Tibial nerve (tissue), 4 donors: ENCODE data around the gene RALBP1. TPM values are rescaled to one million over a fixed set of nuclear protein-coding genes. Genes with fewer than 3 reads are reported as not detected.
"Not testable (repeated sequence)": the region's sequence is repeated elsewhere in the genome, so short reads cannot be mapped to it uniquely, and the experiment has no call there.

Source experiments
- DNase-seq, 2 donors: peaks; one replicate each; pipeline ENCODE4 v3.0.0-alpha.2; 2019; ENCODE audit warnings: low spot score in 2 of 2
- H3K27ac ChIP-seq, 4 donors: fragments of 200-600 bp; sonication (generic) in 3 of 4; one replicate each; pipeline ENCODE4 v1.5.1; 2017 to 2019; ENCODE audit warnings: mild to moderate bottlenecking in 1 of 4
- H3K27me3 ChIP-seq, 2 donors: fragments of 200-600 bp; sonication (generic) in 1 of 2; one replicate each; pipeline versions ENCODE4 v1.5.1 to v1.6.0; 2017 to 2019
- H3K36me3 ChIP-seq, 3 donors: fragments of 200-600 bp; sonication (generic); one replicate each; pipeline ENCODE4 v1.5.1; 2018 to 2019
- H3K4me1 ChIP-seq, 4 donors: fragments of 200-600 bp; sonication (generic) in 3 of 4; one replicate each; pipeline ENCODE4 v1.5.1; 2017 to 2019
- H3K4me3 ChIP-seq, 4 donors: fragments of 200-600 bp; sonication (generic) in 3 of 4; one replicate each; pipeline ENCODE4 v1.5.1; 2017 to 2019; ENCODE audit warnings: mild to moderate bottlenecking in 1 of 4, moderate library complexity in 1 of 4
- H3K9me3 ChIP-seq, 4 donors: fragments of 200-600 bp; sonication (generic) in 3 of 4; one replicate each; pipeline ENCODE4 v1.5.1; 2017 to 2019
- EP300 ChIP-seq, 2 donors: sonication (generic); formaldehyde crosslinking; IDR thresholded peaks; one replicate each; pipeline ENCODE4 v1.6.1; 2017; ENCODE audit warnings: antibody characterized with exemption in 2 of 2, mild to moderate bottlenecking in 1 of 2
- POLR2A ChIP-seq, 2 donors: fragments of 450-650 bp; IDR thresholded peaks; one replicate each; pipeline ENCODE4 v1.6.1; 2017; ENCODE audit warnings: antibody characterized with exemption in 2 of 2, mild to moderate bottlenecking in 2 of 2, moderate library complexity in 2 of 2
- WGBS, 2 donors: methylation state at CpG; one replicate each; pipeline ENCODE4 v1.1.5; 2018; 5-methylcytosine and 5-hydroxymethylcytosine counted together
- total RNA-seq, 4 donors: library from RNA; depleted of rRNA; stranded (reverse); fragments of >200 nt; gene quantifications; one replicate each; pipeline ENCODE4 v1.1.0, GENCODE V29; 2016
- TF ChIP-seq, protein P1 (sequence below), 5 experiments: fragments of 200-600 bp in 3 of 5; fragments of 450-650 bp in 2 of 5; sonication (generic) in 3 of 5; IDR thresholded peaks; one replicate each; pipeline ENCODE4 v1.5.1; 2016 to 2019; ENCODE audit warnings: antibody characterized with exemption in 5 of 5, mild to moderate bottlenecking in 3 of 5, moderate library complexity in 2 of 5

RALBP1 gene
- total RNA-seq, 4 donors from 2014 or later, result 93.3 to 118 (median 99.5) TPM

DNA sequence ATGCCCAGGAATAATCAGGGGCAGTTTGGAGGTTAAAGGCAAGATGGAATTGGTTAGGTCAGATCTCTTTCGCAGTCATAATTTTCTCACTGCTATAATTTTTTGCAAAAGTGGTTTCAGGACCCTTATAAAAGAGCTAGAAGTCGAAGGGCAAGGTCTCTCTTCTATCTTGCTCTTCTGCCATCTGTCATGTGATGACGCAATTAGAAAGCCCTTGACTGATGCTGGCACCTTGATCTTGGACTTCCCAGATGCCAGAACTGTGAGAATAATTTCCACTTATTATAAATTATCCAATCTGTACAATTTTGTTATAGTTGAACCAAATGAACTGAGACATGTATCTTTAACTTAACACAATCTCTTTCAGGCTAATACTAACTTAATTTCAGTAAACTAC lies 6.3 kb upstream of the RALBP1 start:
- Histone ChIP-seq H3K36me3 (no peaks in the 10 kb centered on the region), H3K4me1 (peaks cover 0 to 2% (median under 1%) of the 10 kb centered on the region in 4 donors), H3K9me3 (peaks cover 0 to 33% (median 5%) of the 10 kb centered on the region in 4 donors), H3K4me3 (no peak overlapping the region), H3K27me3 (no peaks in the 10 kb centered on the region), H3K27ac (no peak overlapping the region)
- WGBS, 2 donors, result 91 to 95% methylated on average over 3 of the region's 3 CpGs
- TF ChIP-seq EP300 (IDR thresholded peaks at IDR 0.05), result no peak
- TF ChIP-seq, protein P1, sequence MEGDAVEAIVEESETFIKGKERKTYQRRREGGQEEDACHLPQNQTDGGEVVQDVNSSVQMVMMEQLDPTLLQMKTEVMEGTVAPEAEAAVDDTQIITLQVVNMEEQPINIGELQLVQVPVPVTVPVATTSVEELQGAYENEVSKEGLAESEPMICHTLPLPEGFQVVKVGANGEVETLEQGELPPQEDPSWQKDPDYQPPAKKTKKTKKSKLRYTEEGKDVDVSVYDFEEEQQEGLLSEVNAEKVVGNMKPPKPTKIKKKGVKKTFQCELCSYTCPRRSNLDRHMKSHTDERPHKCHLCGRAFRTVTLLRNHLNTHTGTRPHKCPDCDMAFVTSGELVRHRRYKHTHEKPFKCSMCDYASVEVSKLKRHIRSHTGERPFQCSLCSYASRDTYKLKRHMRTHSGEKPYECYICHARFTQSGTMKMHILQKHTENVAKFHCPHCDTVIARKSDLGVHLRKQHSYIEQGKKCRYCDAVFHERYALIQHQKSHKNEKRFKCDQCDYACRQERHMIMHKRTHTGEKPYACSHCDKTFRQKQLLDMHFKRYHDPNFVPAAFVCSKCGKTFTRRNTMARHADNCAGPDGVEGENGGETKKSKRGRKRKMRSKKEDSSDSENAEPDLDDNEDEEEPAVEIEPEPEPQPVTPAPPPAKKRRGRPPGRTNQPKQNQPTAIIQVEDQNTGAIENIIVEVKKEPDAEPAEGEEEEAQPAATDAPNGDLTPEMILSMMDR (IDR thresholded peaks at IDR 0.05), result no peak
- TF ChIP-seq POLR2A (IDR thresholded peaks at IDR 0.05), result no peak
- DNase-seq, result no peak

DNA sequence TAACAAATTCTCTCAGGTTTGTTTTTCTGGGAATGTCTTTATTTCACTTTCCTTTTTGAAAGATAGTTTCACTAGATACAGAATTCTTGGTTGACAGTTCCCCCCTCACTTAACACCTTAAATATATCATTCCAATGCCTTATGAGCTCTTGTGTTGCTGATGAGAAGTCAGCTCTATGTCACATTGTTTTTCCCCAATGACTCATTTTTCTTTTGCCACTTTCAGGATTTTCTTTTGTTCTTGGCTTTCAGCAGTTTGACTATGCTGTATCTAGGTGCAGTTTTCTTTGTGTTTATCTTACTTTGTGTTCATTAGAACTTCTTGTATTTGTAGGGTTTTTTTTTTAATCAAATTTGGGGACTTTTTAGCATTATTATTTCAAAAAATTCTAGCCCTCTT lies 5.6 kb upstream of the RALBP1 start:
- Histone ChIP-seq H3K9me3 (peaks cover 0 to 33% (median 5%) of the 10 kb centered on the region in 4 donors), H3K27me3 (no peaks in the 10 kb centered on the region), H3K36me3 (no peaks in the 10 kb centered on the region), H3K27ac (no peak overlapping the region), H3K4me3 (no peak overlapping the region), H3K4me1 (peaks cover 0 to 9% (median 3%) of the 10 kb centered on the region in 4 donors)
- TF ChIP-seq EP300 (IDR thresholded peaks at IDR 0.05), result no peak
- no peak for TF ChIP-seq POLR2A (IDR thresholded peaks at IDR 0.05)
- TF ChIP-seq, protein P1 (IDR thresholded peaks at IDR 0.05), result no peak
- DNase-seq, result no peak

- peak overlapping the region; percentile 61 to 94 (median 78) for H3K4me3 ChIP-seq
- 23 to 29% methylated on average over 36 to 37 of the region's 37 CpGs for WGBS, 2 donors
- H3K36me3 ChIP-seq, result peaks cover 0 to 11% (median 0%) of the 10 kb centered on the region in 3 donors
- H3K27me3 ChIP-seq, result no peaks in the 10 kb centered on the region
- DNase-seq, result peak in 1 of 2 donors; percentile 54
- H3K9me3 ChIP-seq, result peaks cover 0 to 10% (median 0%) of the 10 kb centered on the region in 4 donors
- TF ChIP-seq POLR2A (IDR thresholded peaks at IDR 0.05) (no peak), EP300 (IDR thresholded peaks at IDR 0.05) (no peak)
- TF ChIP-seq, protein P1 (IDR thresholded peaks at IDR 0.05), result no peak
- peak overlapping the region; percentile 91 to 98 (median 94) for H3K27ac ChIP-seq
- peaks cover 0 to 27% (median 8%) of the 10 kb centered on the region in 4 donors for H3K4me1 ChIP-seq
These were observed 968 bp upstream of the RALBP1 start for GRCh38 chr18:9474108-9474982.

DNA sequence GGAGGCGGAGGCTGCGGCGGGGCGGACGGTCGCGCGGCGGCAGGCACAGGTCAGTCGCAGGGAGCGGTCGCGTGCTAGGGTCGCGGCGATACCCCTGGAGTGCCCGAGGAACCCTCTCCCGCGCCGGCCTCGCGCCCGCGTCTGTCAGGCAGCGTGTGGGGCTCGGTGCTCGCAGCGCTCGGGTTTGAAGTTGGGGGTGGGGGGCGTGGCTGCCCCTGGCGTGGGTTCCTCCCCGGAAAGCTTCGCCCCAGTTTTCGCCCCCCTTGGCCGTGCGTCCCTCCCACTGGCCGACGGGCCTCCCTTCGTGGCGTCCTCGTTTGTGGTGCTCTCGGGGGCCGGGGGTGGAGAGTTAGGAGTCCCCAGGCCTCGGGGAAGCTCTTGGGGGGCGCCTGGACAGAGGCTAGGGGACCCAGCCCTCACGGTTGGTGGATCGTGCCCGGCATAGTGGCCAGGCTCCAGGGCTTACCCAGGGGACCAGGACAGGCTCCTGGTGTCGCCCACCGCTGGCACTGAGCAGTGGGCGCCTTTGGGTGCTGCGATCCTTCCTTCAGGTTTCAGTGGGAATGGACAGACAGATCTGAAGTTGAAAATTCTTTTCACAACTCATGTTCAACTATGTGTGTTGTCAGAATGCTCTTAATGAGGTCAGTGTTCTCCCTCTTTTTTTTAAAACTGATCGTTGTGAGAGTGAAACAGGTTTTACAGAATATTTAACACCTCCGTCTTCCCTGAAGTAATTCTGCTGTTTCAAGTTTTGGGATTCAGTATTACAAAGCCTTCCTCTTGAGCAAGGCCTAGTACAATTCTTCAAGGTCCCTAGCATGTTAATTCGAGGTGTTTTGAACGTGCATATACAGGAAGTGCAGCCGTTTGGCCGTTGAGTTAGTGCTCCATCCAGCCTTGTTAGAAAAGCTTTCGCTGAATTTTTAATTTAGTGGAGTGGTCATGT lies 604 bp downstream of the RALBP1 start:
- H3K27me3 ChIP-seq, result no peaks in the 10 kb centered on the region
- no peaks in the 10 kb centered on the region for H3K9me3 ChIP-seq
- peaks cover 0 to 27% (median 8%) of the 10 kb centered on the region in 4 donors for H3K4me1 ChIP-seq
- peaks cover 0 to 11% (median 0%) of the 10 kb centered on the region in 3 donors for H3K36me3 ChIP-seq
- peak overlapping the region; percentile 91 to 98 (median 94) for H3K27ac ChIP-seq
- no peak for TF ChIP-seq POLR2A (IDR thresholded peaks at IDR 0.05)
- TF ChIP-seq EP300 (IDR thresholded peaks at IDR 0.05), result no peak
- TF ChIP-seq, protein P1 (IDR thresholded peaks at IDR 0.05), result no peak
- WGBS, 2 donors, result 1% methylated on average over 16 to 37 of the region's 59 CpGs
- DNase-seq, result peak; percentile 7 to 17
- H3K4me3 ChIP-seq, result peak overlapping the region; percentile 76 to 97 (median 87)

- DNase-seq, H3K27me3 ChIP-seq, H3K9me3 ChIP-seq: not testable (repeated sequence)
- H3K36me3 ChIP-seq, result peaks cover 0 to 11% (median 0%) of the 10 kb centered on the region in 3 donors
- WGBS, 2 donors, result 88 to 89% methylated on average over 12 of the region's 12 CpGs
- peak overlapping the region in 3 of 4 donors; percentile 93 to 98 (median 96) for H3K27ac ChIP-seq
- H3K4me1 ChIP-seq, result peaks cover 0 to 32% (median 8%) of the 10 kb centered on the region in 4 donors
- H3K4me3 ChIP-seq, result peak overlapping the region in 2 of 4 donors; percentile 76 to 94
These were observed 1.6 kb downstream of the RALBP1 start for GRCh38 chr18:9476949-9477348.
